G401.6 (cell line): ENCODE measurements around the gene HBS1L.

Experiments
- FAIRE-seq: peaks from 2 replicates; lab custom pipeline; 2012; peaks lifted over from hg19 to GRCh38; lab: Jason Lieb, UNC

Gene HBS1L

GRCh38 chr6:135054569-135055498, at the start of gene HBS1L:
TSS of gene HBS1L (minus strand) at chr6:135054822. CDS start at chr6:135054691, 131 bp downstream.
- FAIRE-seq: peak; percentile 95

DNA sequence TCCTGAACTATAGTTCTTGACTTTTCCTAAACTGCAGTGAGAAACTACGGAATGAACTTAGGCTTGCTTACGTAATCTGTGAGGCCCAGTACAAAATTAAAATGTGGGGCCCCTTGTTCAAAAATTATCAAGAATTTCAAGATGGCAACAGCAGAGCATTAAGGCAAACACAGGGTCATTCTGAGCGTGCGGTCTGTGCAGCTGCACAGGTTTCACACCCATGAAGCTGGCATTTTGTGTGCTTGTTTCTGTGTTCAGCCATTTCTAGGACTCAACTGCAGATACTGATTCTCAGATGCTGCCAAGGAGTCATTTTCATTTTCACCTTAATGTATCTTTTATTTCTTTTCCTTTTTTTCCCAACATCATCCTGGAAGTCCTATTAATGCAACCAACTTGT, 49.6 kb upstream of the HBS1L start:
- FAIRE-seq: no peak

DNA sequence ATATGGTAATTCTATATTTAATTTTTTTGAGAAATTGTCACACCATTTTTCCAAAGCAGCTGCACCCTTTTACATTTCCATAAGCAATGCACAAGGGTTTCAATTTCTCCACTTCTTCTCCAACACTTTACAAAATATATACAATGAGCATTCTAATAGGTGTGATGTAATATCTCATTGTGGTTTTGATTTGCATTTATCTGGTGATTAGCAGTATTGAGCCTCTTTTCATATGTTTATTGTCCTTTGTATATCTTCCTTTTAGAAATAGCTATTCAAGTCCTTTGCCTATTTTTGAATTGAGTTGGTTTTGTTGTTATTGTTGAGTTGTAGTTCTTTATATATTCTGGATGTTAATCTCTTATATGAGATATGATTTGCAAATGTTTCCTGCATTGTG, 47.6 kb upstream of the HBS1L start:
- FAIRE-seq: no peak

DNA sequence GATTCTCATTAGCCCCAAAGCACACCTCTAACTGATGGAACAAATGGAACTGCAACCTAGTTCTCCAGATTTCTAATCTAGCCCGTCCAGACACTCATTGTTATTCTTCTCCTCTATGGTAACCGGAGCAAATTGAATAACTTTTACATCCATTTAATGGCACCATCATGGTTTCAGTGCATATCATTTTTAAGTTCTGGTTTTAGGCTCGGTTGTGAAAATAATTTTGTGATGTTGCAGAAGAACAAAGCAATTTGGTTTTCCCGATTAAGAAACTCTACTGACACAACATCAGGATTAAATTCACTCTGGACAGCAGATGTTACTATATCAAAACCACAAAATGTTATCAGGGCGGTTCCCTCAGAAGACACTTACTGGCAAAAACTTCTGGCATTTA, 42.5 kb upstream of the HBS1L start:
- FAIRE-seq: no peak

GRCh38 chr6:135096403-135097130, 41.9 kb upstream of the HBS1L start:
- no peak for FAIRE-seq

DNA sequence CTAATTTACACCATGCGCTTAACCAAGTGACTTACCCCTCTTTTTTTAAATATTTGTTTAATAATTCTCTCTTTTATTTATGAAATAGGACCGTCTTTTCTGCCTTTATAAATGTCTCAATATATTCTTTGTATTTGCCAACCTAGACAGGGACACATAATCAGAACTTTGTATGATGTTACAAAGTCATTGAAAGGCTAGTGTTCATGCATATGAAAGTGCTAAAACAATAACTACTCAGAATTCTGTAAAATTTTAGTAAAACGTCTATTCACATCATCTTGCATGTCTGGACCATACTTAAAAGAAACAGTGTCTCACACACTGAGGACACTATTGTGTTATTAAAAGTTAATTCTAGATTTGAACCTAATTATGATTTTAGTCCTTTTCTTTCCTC, 41.1 kb upstream of the HBS1L start:
- FAIRE-seq: no peak

GRCh38 chr6:135094403-135094821, 39.8 kb upstream of the HBS1L start:
- no peak for FAIRE-seq

- FAIRE-seq: no peak
These were observed 39.0 kb upstream of the HBS1L start for GRCh38 chr6:135093578-135093977.

GRCh38 chr6:135092724-135093123, 38.1 kb upstream of the HBS1L start:
- FAIRE-seq: no peak

DNA sequence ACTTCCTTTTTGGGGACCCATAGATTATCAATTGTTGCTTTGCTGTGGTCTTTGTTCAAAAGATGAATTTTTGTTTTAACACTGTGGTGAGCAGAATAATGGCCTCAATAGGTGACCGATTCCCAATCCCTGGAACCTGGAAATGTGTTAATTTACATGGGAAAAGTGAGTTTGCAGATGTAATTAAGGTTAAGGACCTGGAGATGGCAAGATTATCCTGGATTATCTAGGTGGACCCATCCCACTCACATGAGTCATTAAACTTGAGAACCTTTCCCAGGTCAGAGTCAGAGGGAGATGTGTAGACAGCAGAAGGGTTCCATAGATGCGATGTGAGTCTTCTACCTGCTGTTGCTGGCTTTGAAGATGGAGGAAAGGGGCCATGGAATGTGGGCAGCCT, 36.2 kb upstream of the HBS1L start:
- FAIRE-seq: no peak

- FAIRE-seq: no peak
These were observed 35.3 kb upstream of the HBS1L start for GRCh38 chr6:135089901-135090300.

DNA sequence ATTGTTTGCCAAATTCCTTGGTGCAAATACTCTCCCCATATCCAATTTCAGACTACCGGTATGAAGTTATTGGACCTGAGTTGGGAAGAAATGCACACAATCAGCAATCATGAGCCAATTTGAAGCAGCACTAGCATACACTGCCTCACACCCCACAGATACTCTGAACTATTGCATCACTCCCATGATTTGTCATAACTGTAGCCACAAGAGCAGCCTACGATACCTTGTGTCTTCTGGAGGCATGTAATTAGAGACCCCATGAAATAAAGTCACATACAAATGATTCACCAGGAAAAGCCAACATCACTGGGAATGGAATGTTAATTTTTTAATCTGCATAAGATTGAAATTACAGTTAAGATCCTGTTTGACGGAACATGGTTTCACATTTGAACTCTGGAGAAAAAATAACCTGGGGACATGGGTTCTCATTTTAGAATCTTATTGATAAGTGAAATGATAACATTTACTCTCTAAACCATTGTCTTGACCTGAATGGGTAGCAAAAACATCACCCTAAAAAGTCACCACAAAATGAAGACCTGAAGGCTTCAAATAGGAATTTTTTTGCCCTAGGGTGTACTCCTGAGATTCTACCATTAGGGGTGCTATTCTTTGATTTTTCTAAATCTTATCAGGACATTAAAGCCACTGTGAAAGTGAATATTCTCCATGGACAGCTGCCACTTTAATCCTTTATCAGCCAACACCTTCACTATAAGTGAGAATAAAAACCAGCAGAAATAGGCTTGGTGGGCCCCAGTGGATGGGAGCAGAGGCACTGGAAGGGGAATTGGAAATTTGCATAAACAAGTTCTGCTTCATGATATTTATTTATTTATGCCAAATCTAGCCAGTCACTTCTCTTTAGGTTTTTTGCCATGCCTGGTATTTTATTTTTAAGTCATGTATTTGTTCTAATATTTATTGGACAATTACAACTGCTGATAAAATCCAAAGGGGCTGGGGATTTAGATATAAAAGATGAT, 34.5 kb upstream of the HBS1L start:
- FAIRE-seq: no peak

DNA sequence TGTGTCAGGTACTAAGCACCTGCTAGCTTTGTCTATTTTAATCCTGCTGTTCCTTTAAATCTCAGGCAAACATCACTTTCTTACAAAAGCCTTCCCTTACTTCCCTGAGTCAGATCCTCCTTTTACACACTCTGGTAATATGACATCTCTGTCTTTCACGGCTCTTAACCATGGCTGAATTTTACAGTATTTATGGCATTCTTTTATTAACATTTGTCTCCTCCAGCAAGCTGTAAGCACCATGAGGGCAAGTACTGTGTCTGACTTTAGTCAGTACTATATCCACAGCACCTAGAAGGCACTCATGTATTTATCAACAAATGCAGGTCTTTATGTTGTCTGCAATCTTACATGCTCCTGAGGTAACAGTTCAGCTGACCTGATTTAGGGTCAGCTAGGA, 33.7 kb upstream of the HBS1L start:
- no peak for FAIRE-seq

DNA sequence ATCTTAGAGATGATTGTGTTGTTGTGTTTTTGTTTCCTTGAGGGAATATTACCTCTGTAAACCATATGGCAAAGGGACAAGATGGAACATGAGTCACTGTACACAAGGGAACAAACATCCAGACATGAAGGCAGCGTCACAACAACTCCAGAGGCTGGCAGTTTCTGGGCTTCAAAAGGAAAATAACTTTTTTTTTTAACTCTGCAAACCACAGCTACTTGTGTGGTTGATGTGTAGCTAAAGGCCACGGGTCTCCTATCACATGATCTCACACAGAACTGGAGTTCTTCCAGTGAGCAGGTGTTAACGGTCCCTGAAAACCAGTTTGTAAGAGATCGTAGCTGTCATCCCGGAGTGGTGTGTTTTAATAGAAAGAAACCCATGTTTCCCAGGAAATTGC, 33.2 kb upstream of the HBS1L start:
- no peak for FAIRE-seq

- no peak for FAIRE-seq
These were observed 32.8 kb upstream of the HBS1L start for GRCh38 chr6:135087403-135087802.

- no peak for FAIRE-seq
These were observed 31.8 kb upstream of the HBS1L start for GRCh38 chr6:135086414-135086764.

DNA sequence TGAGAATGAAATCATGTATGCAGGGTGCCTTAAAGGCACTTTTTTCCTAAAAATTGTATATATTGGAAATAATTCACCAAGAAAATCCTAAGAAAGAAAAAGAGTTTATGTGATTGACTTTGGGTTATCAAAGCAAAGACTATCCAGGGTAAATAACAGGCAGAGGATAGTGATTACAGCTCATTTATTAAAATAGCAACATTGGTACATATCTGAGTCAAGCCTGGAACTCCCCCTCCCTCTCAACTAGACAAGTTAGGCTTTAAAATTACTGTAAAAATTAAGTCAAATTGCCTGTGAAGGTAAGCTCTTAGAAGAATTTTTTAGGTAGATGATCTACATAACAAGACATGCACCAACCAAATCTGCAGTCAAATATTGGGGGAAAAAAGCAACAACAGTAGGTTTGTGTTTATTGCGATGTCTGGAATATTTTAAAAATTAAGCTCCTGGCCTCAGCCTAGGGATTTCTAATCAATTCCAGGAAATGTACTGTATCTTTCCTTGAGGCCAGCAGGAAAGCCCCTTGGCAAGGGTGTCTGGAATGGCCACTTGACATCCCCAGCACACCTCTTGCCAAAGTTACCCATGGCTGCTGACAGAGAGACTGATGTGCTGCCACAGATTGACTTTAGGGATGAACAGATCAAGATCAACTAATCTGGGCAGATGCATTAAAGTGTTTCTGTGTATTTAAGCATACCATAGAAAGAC, 31.2 kb upstream of the HBS1L start:
- FAIRE-seq: no peak

- FAIRE-seq: no peak
These were observed 30.3 kb upstream of the HBS1L start for GRCh38 chr6:135084916-135085269.

DNA sequence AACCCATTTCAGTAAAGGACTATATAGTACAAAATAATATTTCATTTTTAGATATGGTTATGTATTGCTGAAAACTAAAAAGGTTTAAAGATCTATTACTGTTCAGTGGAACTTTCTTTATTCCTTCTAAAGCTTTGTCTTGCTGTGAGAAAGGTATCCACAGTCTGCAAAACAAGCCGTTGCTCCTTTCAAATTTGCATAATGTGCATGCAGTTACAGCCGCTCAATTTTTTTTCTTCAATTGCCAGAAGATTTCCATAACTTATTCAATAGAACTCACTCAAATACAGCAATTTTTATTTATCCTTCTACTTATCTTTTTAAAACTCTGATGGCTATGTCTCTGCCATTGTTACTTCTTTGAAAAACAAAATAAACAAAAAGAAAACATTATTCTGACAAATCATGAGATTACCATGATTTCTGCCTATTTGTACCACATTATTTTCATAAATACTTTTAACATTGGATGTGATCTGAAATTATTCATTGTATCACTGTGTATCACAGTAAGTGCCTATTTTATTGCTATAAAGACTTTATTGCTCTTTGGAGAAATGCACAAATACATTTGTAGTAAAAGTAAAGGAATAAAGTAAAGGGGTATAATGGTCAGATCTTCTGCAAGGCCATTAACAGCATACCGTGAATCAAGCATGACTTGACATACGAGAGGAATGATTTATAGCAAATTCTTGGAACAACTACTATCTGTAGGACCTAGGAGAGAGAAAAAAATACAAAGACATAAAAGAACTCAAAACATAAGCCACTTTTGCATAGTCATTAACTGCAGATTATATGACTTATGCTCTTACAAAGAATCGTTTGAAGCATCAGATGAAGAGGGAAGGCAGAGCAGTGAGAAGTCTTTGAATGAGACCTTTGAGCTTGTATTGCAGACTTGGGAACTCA, 29.6 kb upstream of the HBS1L start:
- FAIRE-seq: no peak

DNA sequence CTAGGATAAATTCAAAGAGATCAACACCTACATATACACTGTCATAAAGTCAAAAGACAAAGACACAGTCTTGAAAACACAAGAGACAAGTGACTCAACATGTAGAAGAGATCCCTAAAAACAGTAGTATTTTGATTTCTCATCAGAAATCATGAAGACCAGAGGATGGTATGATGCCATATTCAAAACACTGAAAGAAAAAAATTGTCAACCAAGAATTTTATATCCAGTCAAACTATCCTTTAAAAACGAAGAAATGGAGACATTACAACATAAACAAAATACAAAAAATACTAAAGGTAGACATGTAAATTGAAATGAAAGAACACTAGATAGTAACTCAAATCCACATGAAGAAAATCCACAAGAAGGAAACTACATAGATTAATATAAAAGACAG, 27.3 kb upstream of the HBS1L start:
- no peak for FAIRE-seq

DNA sequence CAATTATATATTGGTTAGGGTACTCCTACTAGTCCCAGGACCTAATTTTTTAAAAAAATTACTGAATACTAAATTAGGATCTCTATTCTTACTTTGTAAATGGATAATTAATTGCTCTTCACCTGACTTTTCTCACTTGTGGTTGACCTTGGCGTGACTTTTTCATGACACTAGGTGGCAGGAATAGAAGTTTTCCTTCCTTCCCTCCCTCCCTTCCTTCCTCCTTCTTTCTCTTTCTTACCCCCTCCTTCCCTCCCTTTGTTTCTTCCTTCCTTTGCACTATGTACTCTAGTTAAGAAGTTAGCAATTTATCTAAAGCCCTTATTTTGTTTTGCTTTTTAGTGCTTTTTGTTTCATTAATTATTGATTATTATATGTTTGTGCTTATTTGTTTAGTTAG, 20.4 kb upstream of the HBS1L start:
- no peak for FAIRE-seq
